ENCODE data around the gene CBR1.

CBR1 gene

GRCh38 chr21:36075171-36075570, 5.3 kb downstream of the CBR1 start:
- no peak overlapping the region for H3K4me3 ChIP-seq (ENCODE audit: low read depth, low read length)
- TF ChIP-seq CTCF (IDR thresholded peaks at IDR 0.05; ENCODE audit: insufficient read depth, low read length, missing control alignments) = no peak
- CTCF ChIA-PET = no interaction called here
- POLR2A ChIA-PET = no interaction called here
- no peak for DNase-seq (ENCODE audit: low read depth, low spot score)

- no peak for DNase-seq (ENCODE audit: low read depth, low spot score)
- no peak overlapping the region for H3K4me3 ChIP-seq (ENCODE audit: low read depth, low read length)
- ChIA-PET POLR2A (no interaction called here), CTCF (interaction anchor here (1.1 kb wide), 1 partner anchor 38 kb away, joined by 3 read pairs; no protein-coding TSS in a partner anchor)
- no peak for TF ChIP-seq CTCF (IDR thresholded peaks at IDR 0.05; ENCODE audit: insufficient read depth, low read length, missing control alignments)
Measured at GRCh38 chr21:36075953-36076352, 6.1 kb downstream of the CBR1 start.

- CTCF ChIA-PET = interaction anchor here (1.0 to 1.5 kb wide), 3 partner anchors 14 to 49 kb away, joined by 3 read pairs; no protein-coding TSS in a partner anchor
- no peak for TF ChIP-seq CTCF (IDR thresholded peaks at IDR 0.05; ENCODE audit: insufficient read depth, low read length, missing control alignments)
- H3K4me3 ChIP-seq (ENCODE audit: low read depth, low read length) = no peak overlapping the region
- POLR2A ChIA-PET = no interaction called here
- no peak for DNase-seq (ENCODE audit: low read depth, low spot score)
Measured at GRCh38 chr21:36076878-36077655, 7.2 kb downstream of the CBR1 start.

- CTCF ChIA-PET = interaction anchor here (1.0 to 1.5 kb wide), 4 partner anchors 13 to 48 kb away, joined by 3 to 4 read pairs (median 4); no protein-coding TSS in a partner anchor
- no peak overlapping the region for H3K4me3 ChIP-seq (ENCODE audit: low read depth, low read length)
- TF ChIP-seq CTCF (IDR thresholded peaks at IDR 0.05; ENCODE audit: insufficient read depth, low read length, missing control alignments) = no peak
- DNase-seq (ENCODE audit: low read depth, low spot score) = no peak
- POLR2A ChIA-PET = no interaction called here
Measured at GRCh38 chr21:36077758-36078157, 7.9 kb downstream of the CBR1 start.

- ChIA-PET POLR2A (no interaction called here), CTCF (interaction anchor here (0.7 to 1.7 kb wide), 2 partner anchors 46 to 51 kb away, joined by 3 to 4 read pairs; no protein-coding TSS in a partner anchor)
- TF ChIP-seq CTCF (IDR thresholded peaks at IDR 0.05; ENCODE audit: insufficient read depth, low read length, missing control alignments) = no peak
- no peak overlapping the region for H3K4me3 ChIP-seq (ENCODE audit: low read depth, low read length)
- no peak for DNase-seq (ENCODE audit: low read depth, low spot score)
Measured at GRCh38 chr21:36079010-36079649, 9.3 kb downstream of the CBR1 start.

- ChIA-PET CTCF (interaction anchor here (0.7 to 1.7 kb wide), 2 partner anchors 45 to 52 kb away, joined by 3 to 4 read pairs; no protein-coding TSS in a partner anchor), POLR2A (no interaction called here)
- no peak for DNase-seq (ENCODE audit: low read depth, low spot score)
- TF ChIP-seq CTCF (IDR thresholded peaks at IDR 0.05; ENCODE audit: insufficient read depth, low read length, missing control alignments) = no peak
- H3K4me3 ChIP-seq (ENCODE audit: low read depth, low read length) = no peak overlapping the region
Measured at GRCh38 chr21:36079671-36080070, 9.8 kb downstream of the CBR1 start.
